Endothelial cell of umbilical vein (primary cell): Measurements from ENCODE around the gene APLP2. TPM values are rescaled to one million over a fixed set of nuclear protein-coding genes. Genes with fewer than 3 reads are reported as not detected.

Experiments used
- BruUV-seq: library from RNA; stranded (reverse); fragments of 400-500 nt; replicated peaks from 2 replicates; lab custom pipeline; 2021; lab: Mats Ljungman, UMichigan
- CTCF ChIA-PET: fragments of 300-600, 350-600 bp; sonication (Branson Sonifier 250); formaldehyde crosslinking; loops from one replicate; lab custom pipeline; 2021; ENCODE audit warnings: antibody characterized with exemption, inconsistent platforms; lab: Charles Lee
- POLR2A ChIA-PET: fragments of 300-600, 350-600 bp; sonication (Branson Sonifier 250); formaldehyde crosslinking; loops from one replicate; lab custom pipeline; 2021; ENCODE audit warnings: antibody characterized with exemption, inconsistent platforms; lab: Charles Lee
- DNase-seq: peaks from one replicate; pipeline ENCODE4 v3.0.0-alpha.2; 2011; ENCODE audit warnings: low read depth, low spot score
- FAIRE-seq: peaks from 2 replicates; lab custom pipeline; 2011; peaks lifted over from hg19 to GRCh38; lab: Jason Lieb, UNC
- H2AFZ ChIP-seq: 2 replicates; pipeline ENCODE4 v1.6.0; 2012; ENCODE audit warnings: low read depth, low read length, control low read depth, inconsistent platforms
- H3K27ac ChIP-seq: 2 replicates; pipeline ENCODE4 v1.5.1; 2011; ENCODE audit warnings: low read depth, mild to moderate bottlenecking, control low read depth, low read length, moderate library complexity; ENCODE audit not compliant: insufficient read depth
- H3K27me3 ChIP-seq, 2 experiments: 2 replicates each; pipeline versions ENCODE4 v1.6.0 to v1.6.1; 2011; ENCODE audit warnings: low read length in 2 of 2, mixed read lengths in 1 of 2; ENCODE audit not compliant: control insufficient read depth in 2 of 2, insufficient read depth in 2 of 2
- H3K36me3 ChIP-seq, 2 experiments: 2 replicates in 1 of 2; 3 replicates in 1 of 2; pipeline ENCODE4 v1.5.1; 2011; ENCODE audit warnings: low read length in 2 of 2, mild to moderate bottlenecking in 1 of 2, moderate library complexity in 1 of 2; ENCODE audit not compliant: control insufficient read depth in 2 of 2, insufficient read depth in 2 of 2; ENCODE audit errors: extremely low read depth in 1 of 2
- H3K4me1 ChIP-seq: 3 replicates; pipeline ENCODE4 v1.5.1; 2011; ENCODE audit warnings: mild to moderate bottlenecking, low read length; ENCODE audit not compliant: control insufficient read depth, insufficient read depth; ENCODE audit errors: extremely low read depth
- H3K4me2 ChIP-seq: 2 replicates; pipeline ENCODE4 v1.6.1; 2011; ENCODE audit warnings: low read length, control low read depth, mixed read lengths; ENCODE audit not compliant: insufficient read depth
- H3K4me3 ChIP-seq, 3 experiments: fragments of 200-600 bp in 1 of 3; sonication (generic), shearing (Covaris generic) in 1 of 3; replicated peaks in 1 of 3; 2 replicates each; pipeline ENCODE4 v1.5.1; 2011 to 2016; ENCODE audit warnings: control low read depth in 3 of 3, low read length in 3 of 3, mild to moderate bottlenecking in 2 of 3, inconsistent platforms in 1 of 3, low read depth in 1 of 3, moderate library complexity in 1 of 3; ENCODE audit not compliant: insufficient read depth in 1 of 3
- H3K79me2 ChIP-seq: 2 replicates; pipeline ENCODE4 v1.6.0; 2012; ENCODE audit warnings: low read length, inconsistent platforms; ENCODE audit not compliant: control insufficient read depth, insufficient read depth
- H3K9ac ChIP-seq: replicated peaks from 2 replicates; pipeline ENCODE3; 2011; ENCODE audit warnings: low read length, control low read depth; ENCODE audit not compliant: insufficient read depth; ENCODE audit errors: extremely low read depth
- H3K9me1 ChIP-seq: replicated peaks from 3 replicates; pipeline ENCODE4 v1.6.0; 2011; ENCODE audit warnings: mild to moderate bottlenecking, low read length; ENCODE audit not compliant: control insufficient read depth, insufficient read depth; ENCODE audit errors: extremely low read depth
- H3K9me3 ChIP-seq: replicated peaks from 2 replicates; pipeline ENCODE4 v1.5.1; 2012; ENCODE audit warnings: low read length, inconsistent platforms; ENCODE audit not compliant: control insufficient read depth, insufficient read depth
- H4K20me1 ChIP-seq: replicated peaks from 2 replicates; pipeline ENCODE3; 2011; ENCODE audit warnings: mild to moderate bottlenecking, low read length; ENCODE audit not compliant: control insufficient read depth, insufficient read depth; ENCODE audit errors: extremely low read depth
- EZH2 ChIP-seq: IDR thresholded peaks from 2 replicates; pipeline ENCODE4 v1.6.1; 2012; ENCODE audit warnings: borderline replicate concordance, low read depth, mild to moderate bottlenecking, moderate library complexity, low read length, inconsistent platforms; ENCODE audit not compliant: severe bottlenecking
- FOS ChIP-seq: IDR thresholded peaks from 2 replicates; pipeline ENCODE4 v1.6.1; 2011; ENCODE audit warnings: mild to moderate bottlenecking, low read length, moderate library complexity, borderline replicate concordance; ENCODE audit not compliant: insufficient read depth
- GATA2 ChIP-seq: IDR thresholded peaks from 2 replicates; pipeline ENCODE4 v1.7.0; 2011; ENCODE audit warnings: low read depth, mild to moderate bottlenecking, moderate library complexity, mixed read lengths, low read length; ENCODE audit not compliant: insufficient read length, insufficient read depth
- JUN ChIP-seq: IDR thresholded peaks from 2 replicates; pipeline ENCODE4 v1.6.1; 2011; ENCODE audit warnings: borderline replicate concordance, low read depth; ENCODE audit not compliant: insufficient read length, insufficient read depth
- MYC ChIP-seq: IDR thresholded peaks from one replicate; pipeline ENCODE4 v1.6.1; 2011; ENCODE audit warnings: mild to moderate bottlenecking, low read depth, low read length
- POLR2A ChIP-seq: IDR thresholded peaks from 2 replicates; pipeline ENCODE4 v1.6.1; 2012; ENCODE audit warnings: low read depth, mild to moderate bottlenecking, control low read depth, low read length
- POLR2AphosphoS5 ChIP-seq: IDR thresholded peaks from 2 replicates; pipeline ENCODE4 v1.6.1; 2012; ENCODE audit warnings: low read depth, mild to moderate bottlenecking, control low read depth, low read length, moderate library complexity; ENCODE audit not compliant: insufficient read depth
- dilution Hi-C: fragments of 300-500 bp; cut with MboI; formaldehyde crosslinking; loops from one replicate; pipeline ENCODE4 v1.15.0; 2019; ENCODE audit warnings: low sequenced_read_pairs; ENCODE audit not compliant: extremely low pct_ligation_motif_present
- intact Hi-C: fragments of 100-400 bp; cut with micrococcal nuclease; formaldehyde crosslinking; loops from one replicate; pipeline ENCODE4 v1.10.0; 2022
- polyA plus RNA-seq, 4 experiments: library from polyadenylated mRNA; depleted of rRNA in 3 of 4; stranded (reverse) in 3 of 4; unstranded in 1 of 4; fragments of >200 nt; gene quantifications; 2 replicates each; pipeline versions ENCODE4 v1.2.1 to v1.2.3, GENCODE V29; 2011 to 2012; ENCODE audit warnings: missing spikeins in 1 of 4
- total RNA-seq: library from RNA; stranded (reverse); gene quantifications from 2 replicates; pipeline ENCODE4 v1.2.3, GENCODE V29; 2021
- TF ChIP-seq, protein P1 (sequence below), 2 donors: IDR thresholded peaks; 1 replicate in 1 of 2; 2 replicates in 1 of 2; pipeline ENCODE4 v1.5.1; 2011; ENCODE audit warnings: low read length in 2 of 2, mild to moderate bottlenecking in 2 of 2, moderate library complexity in 2 of 2, control low read depth in 1 of 2, inconsistent platforms in 1 of 2, low read depth in 1 of 2; ENCODE audit not compliant: insufficient read depth in 1 of 2; ENCODE audit errors: extremely low read depth in 1 of 2
- TF ChIP-seq, protein P2 (sequence below): IDR thresholded peaks from 2 replicates; pipeline ENCODE4 v1.6.1; 2011; ENCODE audit not compliant: insufficient read depth, insufficient read length

Gene APLP2
- total and polyA plus RNA-seq, 2 donors (not counting 3 experiments of a cell fraction or from before 2014, with no cell fraction given), result 493 to 543 TPM

DNA sequence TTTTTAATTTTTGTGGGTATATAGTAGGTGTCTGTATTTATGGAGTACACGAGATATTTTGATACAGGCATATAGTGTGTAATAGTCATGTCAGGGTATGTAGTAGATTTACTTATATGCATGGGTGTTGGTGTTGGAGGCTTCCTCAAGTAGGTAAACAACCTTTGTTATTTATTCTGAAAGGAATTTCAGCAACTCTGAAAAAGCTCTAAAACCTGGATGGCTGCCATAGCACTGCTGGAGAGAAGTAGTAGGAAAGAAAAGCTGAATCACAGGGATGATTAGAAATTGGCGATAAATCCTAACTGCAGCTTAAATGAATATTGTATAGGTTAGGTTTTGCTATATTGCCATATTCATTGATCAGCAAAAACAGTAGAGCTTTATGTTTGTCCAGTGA, 45.5 kb downstream of the APLP2 start:
- H3K36me3 ChIP-seq, result peaks cover 10 to 12% of the 10 kb centered on the region in 2 experiments
- DNase-seq, result peak; percentile 71
- BruUV-seq, result no TSS peak
- H3K9ac ChIP-seq, result no peak overlapping the region
- no peak overlapping the region for H2AFZ ChIP-seq
- H3K9me3 ChIP-seq, result no peaks in the 10 kb centered on the region
- intact Hi-C loops (no loop called here), dilution Hi-C loops (no loop called here)
- H4K20me1 ChIP-seq, result no peaks in the 10 kb centered on the region
- no peak for TF ChIP-seq FOS
- TF ChIP-seq, protein P1, sequence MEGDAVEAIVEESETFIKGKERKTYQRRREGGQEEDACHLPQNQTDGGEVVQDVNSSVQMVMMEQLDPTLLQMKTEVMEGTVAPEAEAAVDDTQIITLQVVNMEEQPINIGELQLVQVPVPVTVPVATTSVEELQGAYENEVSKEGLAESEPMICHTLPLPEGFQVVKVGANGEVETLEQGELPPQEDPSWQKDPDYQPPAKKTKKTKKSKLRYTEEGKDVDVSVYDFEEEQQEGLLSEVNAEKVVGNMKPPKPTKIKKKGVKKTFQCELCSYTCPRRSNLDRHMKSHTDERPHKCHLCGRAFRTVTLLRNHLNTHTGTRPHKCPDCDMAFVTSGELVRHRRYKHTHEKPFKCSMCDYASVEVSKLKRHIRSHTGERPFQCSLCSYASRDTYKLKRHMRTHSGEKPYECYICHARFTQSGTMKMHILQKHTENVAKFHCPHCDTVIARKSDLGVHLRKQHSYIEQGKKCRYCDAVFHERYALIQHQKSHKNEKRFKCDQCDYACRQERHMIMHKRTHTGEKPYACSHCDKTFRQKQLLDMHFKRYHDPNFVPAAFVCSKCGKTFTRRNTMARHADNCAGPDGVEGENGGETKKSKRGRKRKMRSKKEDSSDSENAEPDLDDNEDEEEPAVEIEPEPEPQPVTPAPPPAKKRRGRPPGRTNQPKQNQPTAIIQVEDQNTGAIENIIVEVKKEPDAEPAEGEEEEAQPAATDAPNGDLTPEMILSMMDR (IDR thresholded peaks at IDR 0.05; ENCODE audit: extremely low read depth in 1 of 2, insufficient read depth in 1 of 2, low read depth in 1 of 2, low read length in 2 of 2), result no peak
- no peak for TF ChIP-seq MYC
- TF ChIP-seq EZH2, result no peak
- TF ChIP-seq JUN, result no peak
- no peak for TF ChIP-seq POLR2A
- no peak for TF ChIP-seq POLR2AphosphoS5
- no peak for TF ChIP-seq GATA2
- TF ChIP-seq, protein P2, sequence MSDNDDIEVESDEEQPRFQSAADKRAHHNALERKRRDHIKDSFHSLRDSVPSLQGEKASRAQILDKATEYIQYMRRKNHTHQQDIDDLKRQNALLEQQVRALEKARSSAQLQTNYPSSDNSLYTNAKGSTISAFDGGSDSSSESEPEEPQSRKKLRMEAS, result no peak
- no peaks in the 10 kb centered on the region for H3K9me1 ChIP-seq
- ChIA-PET POLR2A (interaction anchor here (0.6 kb wide), 1 partner anchor 113 kb away, joined by 4 read pairs; the partner anchor contains the start of gene PRDM10), CTCF (interaction anchor here (0.6 to 1.8 kb wide), 10 partner anchors 9 to 202 kb away, joined by 3 to 14 read pairs (median 3); no protein-coding TSS in a partner anchor)
- H3K79me2 ChIP-seq, result peaks cover 94% of the 10 kb centered on the region
- peaks cover 27% of the 10 kb centered on the region for H3K4me1 ChIP-seq
- H3K27me3 ChIP-seq, result no peaks in the 10 kb centered on the region
- FAIRE-seq, result no peak
- H3K4me3 ChIP-seq, result no peak overlapping the region
- no peak overlapping the region for H3K27ac ChIP-seq
- H3K4me2 ChIP-seq, result no peak overlapping the region
